ENCODE data around the gene AFAP1L2.

GRCh38 chr10:114274616-114275453 lies 129.5 kb downstream of the AFAP1L2 start:
- no peak for TF ChIP-seq POLR2AphosphoS5 (IDR thresholded peaks at IDR 0.05)
- no peak for TF ChIP-seq CTCF (IDR thresholded peaks at IDR 0.05)

Data from prostate gland (tissue), 2 donors.